Measurements from ENCODE around the gene SLC38A8.

Gene SLC38A8

GRCh38 chr16:84082835-84083569, 40.4 kb upstream of the SLC38A8 start:
- Histone ChIP-seq H3K36me3 (ENCODE audit: control insufficient read depth, insufficient read depth, low read length) (peaks cover 24% of the 10 kb centered on the region), H3K4me3 (replicated peaks; ENCODE audit: low read depth, low read length) (no peak overlapping the region), H3K27me3 (replicated peaks; ENCODE audit: control insufficient read depth, insufficient read depth, low read length) (no peaks in the 10 kb centered on the region)
- no peak for DNase-seq (ENCODE audit: extremely low read depth, insufficient read length)
- no peak for TF ChIP-seq CTCF (IDR thresholded peaks at IDR 0.05; ENCODE audit: insufficient read depth, low read length, poor library complexity, severe bottlenecking)

- DNase-seq (ENCODE audit: extremely low read depth, insufficient read length) = no peak
- Histone ChIP-seq H3K4me3 (replicated peaks; ENCODE audit: low read depth, low read length) (no peak overlapping the region), H3K36me3 (ENCODE audit: control insufficient read depth, insufficient read depth, low read length) (peaks cover 24% of the 10 kb centered on the region), H3K27me3 (replicated peaks; ENCODE audit: control insufficient read depth, insufficient read depth, low read length) (no peaks in the 10 kb centered on the region)
- TF ChIP-seq CTCF (IDR thresholded peaks at IDR 0.05; ENCODE audit: insufficient read depth, low read length, poor library complexity, severe bottlenecking) = no peak
These were observed 39.5 kb upstream of the SLC38A8 start for GRCh38 chr16:84082110-84082509.

GRCh38 chr16:84081446-84081989, 38.9 kb upstream of the SLC38A8 start:
- no peak for DNase-seq (ENCODE audit: extremely low read depth, insufficient read length)
- Histone ChIP-seq H3K4me3 (replicated peaks; ENCODE audit: low read depth, low read length) (no peak overlapping the region), H3K36me3 (ENCODE audit: control insufficient read depth, insufficient read depth, low read length) (peaks cover 20% of the 10 kb centered on the region), H3K27me3 (replicated peaks; ENCODE audit: control insufficient read depth, insufficient read depth, low read length) (no peaks in the 10 kb centered on the region)
- no peak for TF ChIP-seq CTCF (IDR thresholded peaks at IDR 0.05; ENCODE audit: insufficient read depth, low read length, poor library complexity, severe bottlenecking)

GRCh38 chr16:84080813-84081212, 38.2 kb upstream of the SLC38A8 start:
- TF ChIP-seq CTCF (IDR thresholded peaks at IDR 0.05; ENCODE audit: insufficient read depth, low read length, poor library complexity, severe bottlenecking) = no peak
- Histone ChIP-seq H3K27me3 (replicated peaks; ENCODE audit: control insufficient read depth, insufficient read depth, low read length) (no peaks in the 10 kb centered on the region), H3K4me3 (replicated peaks; ENCODE audit: low read depth, low read length) (no peak overlapping the region), H3K36me3 (ENCODE audit: control insufficient read depth, insufficient read depth, low read length) (peaks cover 14% of the 10 kb centered on the region)
- no peak for DNase-seq (ENCODE audit: extremely low read depth, insufficient read length)

- no peak for TF ChIP-seq CTCF (IDR thresholded peaks at IDR 0.05; ENCODE audit: insufficient read depth, low read length, poor library complexity, severe bottlenecking)
- no peak overlapping the region for H3K4me3 ChIP-seq (replicated peaks; ENCODE audit: low read depth, low read length)
- H3K36me3 ChIP-seq (ENCODE audit: control insufficient read depth, insufficient read depth, low read length) = peaks cover 15% of the 10 kb centered on the region
- no peaks in the 10 kb centered on the region for H3K27me3 ChIP-seq (replicated peaks; ENCODE audit: control insufficient read depth, insufficient read depth, low read length)
- no peak for DNase-seq (ENCODE audit: extremely low read depth, insufficient read length)
These were observed 37.8 kb upstream of the SLC38A8 start for GRCh38 chr16:84080378-84080777.

Data from GM06990 (cell line).